Erythroblast (primary cell): Measurements from ENCODE around the gene DIRAS1.

Experiments
- GATA1 ChIP-seq: IDR thresholded peaks from 2 replicates; pipeline ENCODE4 v1.6.1; 2011; ENCODE audit warnings: low read depth, mild to moderate bottlenecking, control low read depth, low read length, moderate library complexity
- POLR2A ChIP-seq: IDR thresholded peaks from 2 replicates; pipeline ENCODE4 v1.6.1; 2011; ENCODE audit warnings: mild to moderate bottlenecking, low read length

- TF ChIP-seq POLR2A (no peak), GATA1 (no peak)
These were observed 26.2 kb upstream of the DIRAS1 start for GRCh38 chr19:2747349-2747748.
